LoVo (cell line): ENCODE results near the gene DNAH10.

ENCODE experiments used
- DNase-seq: peaks from one replicate; pipeline ENCODE4 v3.0.0-alpha.2; 2016; ENCODE audit warnings: low spot score

DNAH10 gene

GRCh38 chr12:123889848-123890535 is 127.9 kb downstream of the DNAH10 start:
- no peak for DNase-seq

- no peak for DNase-seq
Observed at GRCh38 chr12:123890536-123890902, 128.4 kb downstream of the DNAH10 start.

- DNase-seq, result no peak
Observed at GRCh38 chr12:123891011-123891410, 128.9 kb downstream of the DNAH10 start.

GRCh38 chr12:123891516-123892179 is 129.5 kb downstream of the DNAH10 start:
- DNase-seq, result no peak

GRCh38 chr12:123892180-123892559 is 130.1 kb downstream of the DNAH10 start:
- no peak for DNase-seq

- no peak for DNase-seq
Observed at GRCh38 chr12:123892853-123893252, 130.8 kb downstream of the DNAH10 start.

- DNase-seq, result no peak
Observed at GRCh38 chr12:123893276-123893675, 131.2 kb downstream of the DNAH10 start.

- DNase-seq, result no peak
Observed at GRCh38 chr12:123894823-123895345, 132.8 kb downstream of the DNAH10 start.

GRCh38 chr12:123895451-123895850 is 133.3 kb downstream of the DNAH10 start:
- no peak for DNase-seq

- DNase-seq, result no peak
Observed at GRCh38 chr12:123896767-123897166, 134.7 kb downstream of the DNAH10 start.

- peak; percentile 73 for DNase-seq
Observed at GRCh38 chr12:123897221-123897620, 135.1 kb downstream of the DNAH10 start.

GRCh38 chr12:123898673-123899072 is 136.6 kb downstream of the DNAH10 start:
- no peak for DNase-seq

GRCh38 chr12:123899368-123899767 is 137.3 kb downstream of the DNAH10 start:
- DNase-seq, result no peak

GRCh38 chr12:123900871-123901376 is 138.8 kb downstream of the DNAH10 start:
- no peak for DNase-seq

- DNase-seq, result no peak
Observed at GRCh38 chr12:123902821-123903220, 140.7 kb downstream of the DNAH10 start.

- no peak for DNase-seq
Observed at GRCh38 chr12:123903301-123904065, 141.4 kb downstream of the DNAH10 start.

GRCh38 chr12:123905319-123905925 is 143.3 kb downstream of the DNAH10 start:
- DNase-seq, result peak; percentile 80

GRCh38 chr12:123906711-123907420 is 144.8 kb downstream of the DNAH10 start:
- DNase-seq, result no peak

- DNase-seq, result no peak
Observed at GRCh38 chr12:123907726-123908476, 145.8 kb downstream of the DNAH10 start.

- no peak for DNase-seq
Observed at GRCh38 chr12:123908884-123909725, 147.0 kb downstream of the DNAH10 start.
